GM20000 (cell line): ENCODE results near the gene CD6.

ENCODE experiments used
- DNase-seq: peaks from one replicate; pipeline ENCODE4 v3.0.0; 2012; ENCODE audit warnings: low spot score
- CTCF ChIP-seq: IDR thresholded peaks from 2 replicates; pipeline ENCODE4 v1.5.1; 2012; ENCODE audit warnings: mild to moderate bottlenecking, control low read depth; ENCODE audit errors: extremely low read depth, missing control alignments

The CD6 gene

GRCh38 chr11:60941371-60942119 is 29.9 kb upstream of the CD6 start:
- DNase-seq, result no peak

GRCh38 chr11:60942219-60942618 is 29.3 kb upstream of the CD6 start:
- TF ChIP-seq CTCF, result no peak
- no peak for DNase-seq

More at GRCh38 chr11:60941371-60942119, 29.9 kb upstream of the CD6 start:
- TF ChIP-seq CTCF, result no peak

- DNase-seq, result no peak
- no peak for TF ChIP-seq CTCF
These were observed 28.4 kb upstream of the CD6 start for GRCh38 chr11:60942970-60943565.

- DNase-seq, result no peak
- TF ChIP-seq CTCF, result peak; percentile 22
These were observed 26.8 kb upstream of the CD6 start for GRCh38 chr11:60944490-60945294.

GRCh38 chr11:60945295-60945667 is 26.2 kb upstream of the CD6 start:
- DNase-seq, result no peak
- TF ChIP-seq CTCF, result no peak

- TF ChIP-seq CTCF, result no peak
These were observed 24.7 kb upstream of the CD6 start for GRCh38 chr11:60946601-60947264.

More at GRCh38 chr11:60946601-60947264, 24.7 kb upstream of the CD6 start:
- DNase-seq, result no peak
